Fibroblast of villous mesenchyme (primary cell): ENCODE measurements around the gene IRAG1. TPM values are rescaled to one million over a fixed set of nuclear protein-coding genes. Genes with fewer than 3 reads are reported as not detected.

Experiments used
- DNase-seq: peaks from one replicate; pipeline ENCODE4 v3.0.0-alpha.2; 2010; ENCODE audit warnings: low read depth
- H3K4me3 ChIP-seq: 2 replicates; pipeline ENCODE4 v1.5.1; 2011; ENCODE audit warnings: low read depth, mild to moderate bottlenecking, low read length
- CTCF ChIP-seq: IDR thresholded peaks from 2 replicates; pipeline ENCODE4 v1.5.1; 2012; ENCODE audit warnings: low read depth, mild to moderate bottlenecking, low read length; ENCODE audit not compliant: insufficient read depth
- total RNA-seq: library from RNA; depleted of rRNA; stranded (reverse); fragments of >200 nt; gene quantifications from 2 replicates; pipeline ENCODE4 v1.2.3, GENCODE V29; 2012

The IRAG1 gene, protein sequence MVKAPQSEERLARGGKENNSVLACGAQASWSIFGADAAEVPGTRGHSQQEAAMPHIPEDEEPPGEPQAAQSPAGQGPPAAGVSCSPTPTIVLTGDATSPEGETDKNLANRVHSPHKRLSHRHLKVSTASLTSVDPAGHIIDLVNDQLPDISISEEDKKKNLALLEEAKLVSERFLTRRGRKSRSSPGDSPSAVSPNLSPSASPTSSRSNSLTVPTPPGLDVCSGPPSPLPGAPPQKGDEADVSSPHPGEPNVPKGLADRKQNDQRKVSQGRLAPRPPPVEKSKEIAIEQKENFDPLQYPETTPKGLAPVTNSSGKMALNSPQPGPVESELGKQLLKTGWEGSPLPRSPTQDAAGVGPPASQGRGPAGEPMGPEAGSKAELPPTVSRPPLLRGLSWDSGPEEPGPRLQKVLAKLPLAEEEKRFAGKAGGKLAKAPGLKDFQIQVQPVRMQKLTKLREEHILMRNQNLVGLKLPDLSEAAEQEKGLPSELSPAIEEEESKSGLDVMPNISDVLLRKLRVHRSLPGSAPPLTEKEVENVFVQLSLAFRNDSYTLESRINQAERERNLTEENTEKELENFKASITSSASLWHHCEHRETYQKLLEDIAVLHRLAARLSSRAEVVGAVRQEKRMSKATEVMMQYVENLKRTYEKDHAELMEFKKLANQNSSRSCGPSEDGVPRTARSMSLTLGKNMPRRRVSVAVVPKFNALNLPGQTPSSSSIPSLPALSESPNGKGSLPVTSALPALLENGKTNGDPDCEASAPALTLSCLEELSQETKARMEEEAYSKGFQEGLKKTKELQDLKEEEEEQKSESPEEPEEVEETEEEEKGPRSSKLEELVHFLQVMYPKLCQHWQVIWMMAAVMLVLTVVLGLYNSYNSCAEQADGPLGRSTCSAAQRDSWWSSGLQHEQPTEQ
- total RNA-seq: 66.0 and 89.4 TPM in 2 replicates

DNA sequence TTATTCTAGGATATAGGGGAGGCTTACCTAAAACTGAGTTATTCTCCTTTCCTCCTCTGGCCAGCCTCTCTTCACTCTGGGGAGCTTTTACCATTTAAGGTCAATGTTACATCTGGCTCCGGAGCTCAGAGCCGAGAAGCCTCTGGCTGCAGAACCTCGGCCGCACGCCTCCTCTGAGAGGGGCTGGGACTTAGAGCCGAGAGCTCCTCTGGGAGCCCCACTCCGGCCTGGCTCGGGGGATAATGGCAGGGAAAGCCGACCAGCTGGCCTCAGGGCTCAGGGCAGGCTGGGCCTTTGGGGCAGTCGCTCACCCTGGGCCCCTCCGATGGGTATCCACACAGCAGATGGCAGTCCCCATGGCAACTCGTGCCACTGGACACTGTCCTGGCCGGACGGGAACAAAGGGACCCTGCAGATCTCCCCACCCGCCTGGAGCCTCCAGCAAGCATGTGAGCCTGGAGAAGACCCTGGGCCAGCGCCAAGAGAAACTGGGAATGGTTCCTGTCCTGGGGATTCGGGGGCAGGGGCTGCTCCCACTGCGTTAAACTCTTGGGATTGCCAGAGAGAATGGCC, at the start of gene IRAG1:
Gene IRAG1, minus strand, starts transcription at position 247 of the 573 bp plus-strand sequence. Its CDS starts 153 bp downstream, at position 94.
- peak within 1 kb of the TSS; percentile 47 for H3K4me3 ChIP-seq
- no peak for TF ChIP-seq CTCF
- peak; percentile 64 for DNase-seq

- no peak for TF ChIP-seq CTCF
- peak; percentile 91 for DNase-seq
- no peak overlapping the region for H3K4me3 ChIP-seq
Observed at GRCh38 chr11:10742460-10743208, 49.1 kb upstream of the IRAG1 start.

GRCh38 chr11:10735481-10736475, 42.2 kb upstream of the IRAG1 start:
- peak; percentile 97 for DNase-seq
- peak; percentile 99 for TF ChIP-seq CTCF
- H3K4me3 ChIP-seq: peak overlapping the region; percentile 47

DNA sequence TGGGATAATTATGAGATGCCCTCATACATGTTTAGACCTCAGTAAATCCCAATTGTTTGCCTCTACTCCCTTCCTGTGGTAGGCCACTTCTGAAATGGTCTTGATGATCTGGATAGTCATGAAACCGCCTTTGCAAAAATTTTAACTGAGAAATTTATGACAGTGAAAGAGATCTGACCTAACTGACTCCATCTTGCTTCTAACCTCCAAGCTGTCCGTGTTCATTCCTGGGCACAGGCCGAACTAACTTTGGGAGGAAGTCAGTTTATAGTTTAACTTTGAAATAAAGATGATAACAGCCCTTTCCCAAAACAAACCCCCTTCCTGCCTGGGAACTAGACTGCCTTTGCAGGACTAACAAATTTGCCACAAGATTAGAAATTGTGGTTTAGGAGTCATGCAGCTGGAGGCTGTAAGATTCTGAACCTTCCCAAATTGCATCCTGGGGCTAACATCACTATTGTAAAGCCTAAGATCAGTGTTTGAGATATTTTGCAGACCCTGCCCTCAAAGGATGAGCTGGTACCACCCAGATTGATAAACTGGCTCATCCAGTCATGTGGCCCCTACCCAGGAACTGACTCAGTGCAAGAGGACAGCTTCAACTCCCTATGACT, 37.6 kb upstream of the IRAG1 start:
- TF ChIP-seq CTCF: no peak
- H3K4me3 ChIP-seq: no peak overlapping the region
- DNase-seq: peak; percentile 82

GRCh38 chr11:10730151-10730550, 36.6 kb upstream of the IRAG1 start:
- no peak overlapping the region for H3K4me3 ChIP-seq
- no peak for TF ChIP-seq CTCF
- DNase-seq: no peak
